Measurements from ENCODE around the gene DBN1. TPM values are rescaled to one million over a fixed set of nuclear protein-coding genes. Genes with fewer than 3 reads are reported as not detected.

Gene DBN1
- total RNA-seq, 1 donor from 2014 or later = 13.1 TPM

DNA sequence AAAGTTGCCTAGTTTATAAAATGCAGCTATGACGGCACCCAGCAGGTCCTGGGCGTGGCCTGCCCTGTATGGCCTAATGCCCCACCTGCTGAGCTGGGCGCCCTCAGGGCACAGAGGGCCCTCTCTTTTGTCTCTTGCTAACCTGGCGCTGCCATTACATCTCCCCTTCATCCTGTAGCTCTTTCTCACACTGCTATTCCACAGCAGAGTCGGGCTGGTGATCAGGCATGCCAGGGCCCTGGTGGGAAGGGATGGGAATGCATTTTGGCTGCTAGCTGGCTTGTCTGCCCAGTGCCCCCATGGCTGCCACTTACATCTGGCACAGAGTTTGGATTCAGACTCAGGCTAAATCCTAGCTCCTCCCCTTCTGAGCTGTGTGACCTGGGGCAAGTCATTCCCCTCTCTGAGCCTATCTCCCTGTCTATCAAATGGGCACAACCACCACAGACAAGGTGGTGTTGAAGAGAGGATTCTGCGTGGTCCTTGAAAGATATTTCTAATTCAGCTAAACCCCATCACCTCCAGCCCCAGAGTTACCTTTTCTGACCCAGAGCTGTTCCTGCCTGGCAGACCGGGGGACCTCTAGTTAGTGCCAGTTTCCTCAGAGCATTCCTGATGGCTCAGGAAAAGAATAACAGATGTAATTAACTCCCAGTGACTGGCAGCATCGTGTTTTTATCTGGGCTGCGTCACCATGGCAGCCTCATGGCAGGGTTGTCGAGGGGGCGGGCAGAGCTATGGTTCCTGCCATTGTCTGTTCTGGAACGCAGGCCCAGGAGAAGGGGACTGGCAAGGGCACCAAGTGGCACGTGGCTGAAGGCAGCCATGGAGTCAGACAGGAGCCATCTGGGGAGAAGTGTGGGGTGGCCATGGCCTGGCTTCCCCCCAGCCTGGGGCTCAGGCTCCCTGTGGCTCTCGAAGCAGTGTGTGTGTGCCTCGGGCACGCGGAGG, 20.5 kb downstream of the DBN1 start:
- intact Hi-C loops (cut with micrococcal nuclease) = no loop called here
- H3K4me3 Mint-ChIP-seq = peak overlapping the region; percentile 10
- peaks cover 4% of the 10 kb centered on the region for H3K36me3 Mint-ChIP-seq (ENCODE audit: low read depth)
- no peaks in the 10 kb centered on the region for H3K9me3 Mint-ChIP-seq
- no peak for DNase-seq (ENCODE audit: low spot score)
- peaks cover 25% of the 10 kb centered on the region for H3K27me3 Mint-ChIP-seq (ENCODE audit: insufficient read depth)
- peak overlapping the region; percentile 18 for H3K27ac Mint-ChIP-seq
- H3K4me1 Mint-ChIP-seq (ENCODE audit: low read depth) = peaks cover 20% of the 10 kb centered on the region

DNA sequence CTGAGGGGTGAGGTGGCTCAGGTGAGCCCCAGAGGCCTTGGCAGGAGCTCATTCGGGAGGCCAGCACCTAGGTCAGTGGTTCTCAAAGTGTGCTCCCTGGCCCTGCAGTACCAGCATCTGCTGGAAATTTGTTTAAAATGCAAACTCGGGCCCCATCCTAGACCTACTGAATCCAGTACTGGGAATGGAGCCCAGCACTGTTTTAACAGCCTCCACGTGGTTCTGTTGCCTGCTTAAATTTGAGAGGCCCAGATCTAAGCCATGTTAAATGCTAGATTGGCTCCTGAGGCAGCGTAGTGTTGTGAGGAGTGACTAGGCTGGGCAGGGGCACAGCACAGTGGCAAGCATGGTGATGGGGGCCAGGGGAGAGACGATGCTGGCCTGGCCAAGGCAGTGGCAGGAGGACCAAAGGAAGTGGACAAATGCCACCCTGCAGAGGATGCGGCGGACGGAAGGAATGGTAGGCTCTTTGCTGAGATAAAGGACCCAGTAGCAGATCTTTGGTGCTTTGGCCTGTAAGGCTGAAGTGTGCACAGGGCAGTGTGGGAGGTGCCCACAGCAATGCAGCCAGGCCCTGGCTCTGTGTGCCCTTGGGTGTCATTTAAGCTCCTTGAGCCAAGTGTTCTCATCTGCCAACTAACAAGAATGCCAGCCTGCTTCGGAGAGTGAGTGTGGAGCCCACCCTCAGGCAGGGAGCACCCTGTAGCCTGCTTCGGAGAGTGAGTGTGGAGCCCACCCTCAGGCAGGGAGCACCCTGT, 22.6 kb downstream of the DBN1 start:
- Mint-ChIP-seq H3K36me3 (ENCODE audit: low read depth) (peaks cover 1% of the 10 kb centered on the region), H3K4me1 (ENCODE audit: low read depth) (peaks cover 12% of the 10 kb centered on the region), H3K4me3 (no peak overlapping the region), H3K27ac (no peak overlapping the region), H3K9me3 (no peaks in the 10 kb centered on the region), H3K27me3 (ENCODE audit: insufficient read depth) (peaks cover 28% of the 10 kb centered on the region)
- no peak for DNase-seq (ENCODE audit: low spot score)
- intact Hi-C loops (cut with micrococcal nuclease) = no loop called here

DNA sequence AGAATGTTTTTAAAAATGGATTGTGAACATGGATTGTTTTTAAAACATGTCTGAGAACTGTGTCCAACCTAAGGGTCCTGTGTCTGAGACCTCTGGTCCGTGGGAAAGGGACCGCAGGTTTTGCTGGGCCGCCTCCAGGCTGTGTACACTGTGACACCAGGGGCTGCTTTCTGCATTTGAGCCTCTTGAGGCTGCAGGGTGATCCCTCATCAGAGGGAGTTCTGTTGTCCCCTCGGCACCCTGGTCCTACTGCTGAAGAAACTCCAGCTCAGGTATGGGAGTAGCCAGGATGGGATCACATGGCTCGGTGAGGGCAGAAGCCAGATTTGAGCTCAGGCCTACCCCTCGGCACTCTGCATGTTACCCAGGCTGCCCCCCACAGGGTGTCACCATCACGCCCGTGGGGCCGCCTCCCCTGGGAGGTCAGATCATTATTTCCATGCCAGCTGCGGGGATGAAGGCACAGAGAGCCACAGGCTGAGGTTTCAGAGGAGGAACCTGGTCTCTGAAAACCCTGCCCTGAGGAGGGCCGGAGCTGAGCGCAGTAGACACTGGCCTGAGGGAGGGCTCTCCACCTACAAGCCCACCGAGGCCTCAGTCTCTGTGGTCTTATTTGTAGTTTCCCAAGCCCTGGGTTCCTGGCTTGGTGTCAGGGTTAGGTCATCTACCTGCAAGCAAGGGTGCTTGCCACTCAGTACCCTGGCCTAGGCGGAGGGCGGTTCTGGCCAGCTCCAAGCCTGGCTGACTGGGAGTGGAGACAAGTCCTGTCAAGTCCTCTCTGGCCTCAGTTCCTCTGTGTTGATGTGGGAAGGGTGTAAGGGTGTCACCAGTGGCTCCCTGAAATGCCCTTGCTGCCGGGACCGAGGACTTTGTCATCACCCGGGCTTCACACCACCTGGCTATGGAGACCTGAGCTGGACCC, 24.0 kb downstream of the DBN1 start:
- no peak for DNase-seq (ENCODE audit: low spot score)
- intact Hi-C loops (cut with micrococcal nuclease) = no loop called here
- Mint-ChIP-seq H3K36me3 (ENCODE audit: low read depth) (peaks cover 1% of the 10 kb centered on the region), H3K4me3 (no peak overlapping the region), H3K27ac (no peak overlapping the region), H3K27me3 (ENCODE audit: insufficient read depth) (peaks cover 28% of the 10 kb centered on the region), H3K9me3 (no peaks in the 10 kb centered on the region), H3K4me1 (ENCODE audit: low read depth) (peaks cover 27% of the 10 kb centered on the region)

DNA sequence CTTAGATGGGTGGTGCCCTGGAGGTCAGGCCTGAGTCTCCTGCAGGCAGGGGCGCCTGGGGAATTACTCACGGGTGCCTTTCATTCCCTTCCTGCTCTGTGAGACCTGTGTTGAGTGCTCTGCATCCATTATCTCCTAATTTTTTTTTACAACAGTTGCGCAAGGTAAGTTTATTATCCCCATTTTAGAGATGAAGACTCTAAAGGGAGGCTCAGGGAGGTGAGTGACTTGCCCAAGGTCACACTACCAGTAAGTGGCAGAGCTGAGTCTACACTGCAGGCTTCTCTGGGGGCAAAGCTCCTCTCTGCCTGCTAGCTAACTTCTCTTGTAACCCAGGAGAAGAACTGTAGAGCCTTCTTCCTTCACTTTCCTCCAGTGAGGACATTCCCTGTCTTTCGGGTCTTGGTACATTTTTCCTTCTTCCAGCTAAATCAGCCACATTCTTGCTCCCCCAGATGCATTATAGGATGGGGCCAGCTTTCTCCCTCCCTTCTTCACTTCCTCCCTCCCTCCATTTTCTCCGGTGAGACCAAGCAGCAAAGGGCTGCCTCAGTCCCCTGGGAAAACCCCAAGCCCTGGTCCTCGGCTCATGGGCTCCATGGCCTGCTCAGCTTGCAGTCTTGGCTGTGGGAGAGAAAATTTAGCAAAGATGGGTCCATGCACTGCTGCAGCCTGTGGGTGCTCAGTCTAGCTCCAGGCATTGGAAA, 25.0 kb downstream of the DBN1 start:
- H3K27me3 Mint-ChIP-seq (ENCODE audit: insufficient read depth) = peaks cover 22% of the 10 kb centered on the region
- no peak for DNase-seq (ENCODE audit: low spot score)
- no peaks in the 10 kb centered on the region for H3K9me3 Mint-ChIP-seq
- H3K27ac Mint-ChIP-seq = peak overlapping the region; percentile 77
- H3K36me3 Mint-ChIP-seq (ENCODE audit: low read depth) = peaks cover 1% of the 10 kb centered on the region
- intact Hi-C loops (cut with micrococcal nuclease) = no loop called here
- peak overlapping the region; percentile 73 for H3K4me3 Mint-ChIP-seq
- H3K4me1 Mint-ChIP-seq (ENCODE audit: low read depth) = peaks cover 30% of the 10 kb centered on the region

DNA sequence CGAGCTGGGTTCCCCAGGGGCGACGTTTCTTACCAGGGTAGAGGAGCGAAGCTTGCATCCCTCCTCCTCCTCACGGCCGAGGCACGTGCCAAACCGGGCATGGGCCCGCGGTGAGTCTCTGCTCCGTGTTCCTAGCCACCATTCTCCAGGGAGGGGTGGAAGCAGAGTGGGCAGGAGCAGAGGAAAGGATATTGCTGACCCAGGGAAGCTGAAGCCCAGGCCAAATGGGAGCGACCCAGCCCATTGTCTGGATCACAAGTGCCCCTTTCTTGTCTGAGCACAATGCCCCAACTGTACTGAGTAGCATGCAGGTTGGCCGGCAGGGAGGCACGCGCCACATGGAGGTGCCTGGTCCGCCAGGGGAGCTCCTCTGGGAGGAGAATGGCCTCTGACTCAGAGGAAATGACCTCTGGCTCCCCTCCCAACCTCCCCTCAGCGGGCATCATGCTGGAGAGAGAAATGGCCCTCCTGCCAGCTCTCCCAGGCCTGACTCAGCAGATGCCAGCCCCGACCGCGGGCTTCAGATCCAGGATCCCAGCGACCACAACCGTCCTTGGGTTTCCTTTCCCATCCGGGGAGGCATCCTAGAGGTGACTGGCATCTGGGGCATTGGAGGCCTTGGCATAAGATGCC, 25.7 kb downstream of the DBN1 start:
- DNase-seq (ENCODE audit: low spot score) = no peak
- Mint-ChIP-seq H3K4me3 (peak overlapping the region; percentile 73), H3K36me3 (ENCODE audit: low read depth) (peaks cover under 1% of the 10 kb centered on the region), H3K27me3 (ENCODE audit: insufficient read depth) (peaks cover 16% of the 10 kb centered on the region), H3K4me1 (ENCODE audit: low read depth) (peaks cover 30% of the 10 kb centered on the region), H3K27ac (no peak overlapping the region), H3K9me3 (no peaks in the 10 kb centered on the region)
- intact Hi-C loops (cut with micrococcal nuclease) = loop anchor here (2.0 kb wide), 1 partner anchor 45 kb away; no protein-coding TSS in a partner anchor

DNA sequence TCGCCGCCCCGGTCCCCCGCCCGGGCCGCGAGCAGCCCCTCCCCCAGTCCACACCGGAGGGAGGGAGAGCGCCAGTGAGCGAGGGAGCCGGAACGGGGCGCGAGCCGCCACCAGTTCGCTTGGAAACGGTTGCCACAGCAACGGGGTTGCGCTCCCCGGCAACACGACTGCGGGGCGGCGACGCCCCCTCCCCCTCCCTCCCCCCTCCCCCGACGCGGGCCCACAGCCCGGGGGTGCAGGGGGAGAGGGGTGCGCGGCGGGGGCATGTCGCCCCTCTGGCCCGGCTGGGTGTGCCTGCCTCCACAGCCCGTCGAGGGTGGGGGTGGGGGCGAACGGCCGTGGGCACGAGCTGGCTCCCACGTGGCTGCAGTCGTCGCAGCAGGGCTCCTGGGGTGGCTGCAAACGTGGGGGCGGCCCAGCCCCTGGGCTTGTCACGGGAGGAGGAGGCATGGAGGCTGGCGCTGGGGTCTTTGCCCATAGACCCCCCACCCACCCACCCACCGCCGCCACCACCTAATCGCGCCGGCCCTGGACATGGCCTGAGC, 26.3 kb downstream of the DBN1 start:
- H3K27ac Mint-ChIP-seq = no peak overlapping the region
- H3K36me3 Mint-ChIP-seq (ENCODE audit: low read depth) = peaks cover 3% of the 10 kb centered on the region
- peaks cover 14% of the 10 kb centered on the region for H3K27me3 Mint-ChIP-seq (ENCODE audit: insufficient read depth)
- peak; percentile 68 for DNase-seq (ENCODE audit: low spot score)
- peaks cover 30% of the 10 kb centered on the region for H3K4me1 Mint-ChIP-seq (ENCODE audit: low read depth)
- no peak overlapping the region for H3K4me3 Mint-ChIP-seq
- no peaks in the 10 kb centered on the region for H3K9me3 Mint-ChIP-seq
- intact Hi-C loops (cut with micrococcal nuclease) = loop anchor here (2.0 kb wide), 1 partner anchor 44 kb away; no protein-coding TSS in a partner anchor

DNA sequence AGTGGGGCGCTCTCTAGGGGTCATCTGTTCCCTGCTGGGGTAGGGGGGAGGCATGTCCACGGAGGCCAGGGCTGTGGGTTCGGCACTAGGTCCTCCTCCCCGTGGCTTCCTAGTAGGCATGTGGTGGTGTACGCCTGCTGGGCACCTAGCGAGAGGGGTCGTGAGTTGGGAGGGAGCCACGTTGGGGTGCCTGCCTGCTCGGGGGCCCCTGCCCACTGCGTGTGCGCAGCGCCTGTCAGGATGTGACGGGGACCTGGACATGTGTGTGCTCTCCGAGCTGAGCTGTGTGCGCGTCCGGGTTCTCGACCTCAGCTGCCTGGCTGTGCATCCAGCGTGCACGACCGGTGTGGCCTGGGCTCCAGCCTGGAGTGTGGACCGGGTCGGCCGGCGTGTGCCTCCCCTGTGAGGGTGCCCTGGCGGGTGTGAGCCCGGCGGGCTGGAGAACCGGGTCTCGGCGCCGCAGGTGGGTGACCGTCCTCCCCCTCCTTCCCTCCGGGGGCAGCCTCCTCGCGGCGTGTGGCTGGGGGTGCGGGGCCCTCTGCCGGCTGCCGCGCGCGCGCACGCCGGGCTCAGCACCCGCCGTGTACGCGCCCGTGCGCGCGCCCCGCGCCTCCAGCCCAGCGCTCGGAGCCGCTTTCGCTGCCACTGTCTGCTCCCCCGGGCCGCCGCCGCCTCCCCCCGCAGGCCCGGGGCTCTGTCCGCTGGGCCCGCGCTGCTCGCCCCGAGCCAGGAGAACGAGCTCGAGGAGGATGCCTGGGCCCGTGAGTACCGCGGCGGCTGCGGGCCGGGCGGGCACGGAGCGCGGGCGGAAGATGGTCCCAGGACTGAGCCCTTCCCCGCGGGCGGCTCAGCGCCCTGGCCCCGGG, 27.0 kb downstream of the DBN1 start, which contains the start of gene PRR7:
PRR7 (plus strand) TSS at position 615 of the 866 bp plus-strand sequence. CDS start 8,254 bp downstream, outside the sequence.
- intact Hi-C loops (cut with micrococcal nuclease) = loop anchor here (1.0 to 2.0 kb wide), 4 partner anchors 8 to 56 kb away; no protein-coding TSS in a partner anchor
- H3K4me3 Mint-ChIP-seq = peak within 1 kb of the TSS; percentile 77
- H3K9me3 Mint-ChIP-seq = no peaks in the 10 kb centered on the region
- peaks cover 9% of the 10 kb centered on the region for H3K27me3 Mint-ChIP-seq (ENCODE audit: insufficient read depth)
- peak; percentile 62 for DNase-seq (ENCODE audit: low spot score)
- peaks cover 7% of the 10 kb centered on the region for H3K36me3 Mint-ChIP-seq (ENCODE audit: low read depth)
- peaks cover 30% of the 10 kb centered on the region for H3K4me1 Mint-ChIP-seq (ENCODE audit: low read depth)
- H3K27ac Mint-ChIP-seq = peak within 1 kb of the TSS; percentile 90

DNA sequence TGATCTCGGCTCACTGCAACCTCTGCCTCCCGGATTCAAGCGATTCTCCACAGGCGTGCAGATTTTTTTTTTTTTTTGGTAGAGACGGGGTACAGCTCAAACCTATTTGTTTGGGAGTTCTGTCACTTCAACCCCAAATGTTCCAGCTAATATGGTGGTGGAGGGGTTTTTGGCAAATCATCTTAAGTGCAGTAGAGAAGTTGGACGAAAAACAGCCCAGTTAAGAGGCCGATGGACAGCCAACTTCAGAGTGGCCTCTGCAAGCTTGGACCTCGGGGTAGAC, 27.6 kb downstream of the DBN1 start:
- H3K27me3 Mint-ChIP-seq (ENCODE audit: insufficient read depth) = peaks cover 9% of the 10 kb centered on the region
- peak overlapping the region; percentile 77 for H3K4me3 Mint-ChIP-seq
- H3K36me3 Mint-ChIP-seq (ENCODE audit: low read depth) = peaks cover 9% of the 10 kb centered on the region
- no peak for DNase-seq (ENCODE audit: low spot score)
- intact Hi-C loops (cut with micrococcal nuclease) = loop anchor here (1.0 to 2.0 kb wide), 4 partner anchors 8 to 56 kb away; no protein-coding TSS in a partner anchor
- no peaks in the 10 kb centered on the region for H3K9me3 Mint-ChIP-seq
- peak overlapping the region; percentile 90 for H3K27ac Mint-ChIP-seq
- H3K4me1 Mint-ChIP-seq (ENCODE audit: low read depth) = peaks cover 30% of the 10 kb centered on the region

DNA sequence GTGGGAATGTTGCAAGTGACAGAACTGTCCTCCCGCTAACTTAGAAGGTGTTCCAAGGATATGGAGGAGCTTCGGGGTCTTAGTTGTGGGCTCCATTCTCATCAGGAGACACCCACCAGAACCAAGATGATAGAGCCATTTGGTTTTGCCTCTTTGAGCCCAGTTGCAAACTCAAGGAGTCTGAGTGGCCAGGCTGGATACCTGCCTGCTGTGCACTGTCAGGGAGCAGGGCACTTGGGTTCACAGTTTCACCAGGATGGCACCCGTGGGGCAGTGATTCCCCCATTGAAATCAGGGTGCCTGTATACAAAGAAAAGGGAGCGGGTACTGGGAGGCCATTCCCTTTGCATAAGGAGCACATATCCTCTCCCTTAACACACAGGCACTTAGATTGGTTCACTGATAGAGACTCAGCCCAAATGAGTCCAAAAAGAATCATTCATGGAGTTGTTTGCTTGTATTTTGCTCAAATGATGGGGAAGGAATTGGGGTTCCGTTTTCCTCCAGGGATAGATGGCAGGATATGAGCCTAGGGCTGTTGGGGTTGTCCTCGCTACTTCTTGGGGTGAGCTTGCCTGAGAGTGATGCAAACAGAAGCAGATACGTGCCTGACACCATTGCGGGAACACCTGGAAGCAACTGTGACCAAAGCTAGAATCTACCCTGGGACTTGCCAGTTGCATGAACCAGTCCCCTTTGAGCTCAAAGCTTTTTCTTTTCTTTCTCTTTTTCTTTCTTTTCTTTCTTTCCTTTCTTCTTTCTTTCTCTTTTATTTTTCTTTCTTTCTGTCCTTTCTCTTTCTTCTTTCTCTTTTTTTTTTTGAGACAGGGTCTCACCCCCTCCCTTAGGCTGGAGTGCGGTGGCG, 28.1 kb downstream of the DBN1 start:
- no peak for DNase-seq (ENCODE audit: low spot score)
- Mint-ChIP-seq H3K4me1 (ENCODE audit: low read depth) (peaks cover 32% of the 10 kb centered on the region), H3K9me3 (no peaks in the 10 kb centered on the region), H3K27me3 (ENCODE audit: insufficient read depth) (peaks cover 9% of the 10 kb centered on the region), H3K4me3 (peak overlapping the region; percentile 77), H3K36me3 (ENCODE audit: low read depth) (peaks cover 12% of the 10 kb centered on the region), H3K27ac (peak overlapping the region; percentile 90)
- intact Hi-C loops (cut with micrococcal nuclease) = no loop called here

Measured in activated T-helper 1 cell treated with anti-CD3 and anti-CD28 coated beads, Interleukin-12 subunit alpha, Interleukin-12 subunit beta, Interleukin-2, Interleukin-4 antibody, amounts not matched to agents 30 ng/mL and 10 ng/mL and 1 ng/mL, durations not matched to agents 14 hours and 24 hours and 36 hours (primary cell).